ENCODE measurements around the gene GRID2.

The GRID2 gene

DNA sequence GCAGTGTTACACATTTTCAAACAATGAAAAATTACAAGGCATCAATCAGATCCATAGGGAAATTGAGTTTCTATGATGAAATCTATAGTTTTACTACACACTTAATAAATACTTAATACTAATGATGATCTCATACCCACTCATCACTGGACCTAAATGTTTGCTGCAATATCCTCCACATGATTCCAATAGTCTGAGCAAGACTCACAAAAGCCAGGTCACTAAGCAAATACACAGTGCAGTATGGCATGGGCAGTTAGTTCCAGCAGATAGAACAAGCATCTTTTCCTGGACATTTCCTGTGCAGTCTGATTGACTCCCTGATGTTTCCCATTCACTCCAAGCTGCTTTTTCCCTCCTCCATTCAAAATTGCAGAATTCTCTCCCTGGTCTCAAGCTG lies 1415.8 kb downstream of the GRID2 start:
- no peak for DNase-seq

DNA sequence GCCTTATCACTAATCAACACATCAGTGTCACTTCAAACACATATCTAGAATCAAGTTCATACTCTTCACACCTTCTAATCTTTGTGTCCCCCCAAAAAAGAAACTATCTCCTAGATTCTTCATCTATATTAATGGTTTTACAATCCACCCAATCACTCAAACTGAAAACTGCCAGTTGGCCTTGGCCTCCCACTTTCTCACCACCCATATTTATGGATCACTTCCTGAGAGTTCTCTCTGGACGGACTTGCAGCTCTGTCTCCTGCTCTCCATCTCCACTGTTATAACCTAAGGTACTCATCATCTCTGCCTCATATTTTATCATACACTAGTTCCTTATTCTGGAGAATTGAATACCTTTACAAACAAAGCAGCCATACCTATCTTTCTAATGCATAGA lies 1418.7 kb downstream of the GRID2 start:
- DNase-seq = no peak

DNA sequence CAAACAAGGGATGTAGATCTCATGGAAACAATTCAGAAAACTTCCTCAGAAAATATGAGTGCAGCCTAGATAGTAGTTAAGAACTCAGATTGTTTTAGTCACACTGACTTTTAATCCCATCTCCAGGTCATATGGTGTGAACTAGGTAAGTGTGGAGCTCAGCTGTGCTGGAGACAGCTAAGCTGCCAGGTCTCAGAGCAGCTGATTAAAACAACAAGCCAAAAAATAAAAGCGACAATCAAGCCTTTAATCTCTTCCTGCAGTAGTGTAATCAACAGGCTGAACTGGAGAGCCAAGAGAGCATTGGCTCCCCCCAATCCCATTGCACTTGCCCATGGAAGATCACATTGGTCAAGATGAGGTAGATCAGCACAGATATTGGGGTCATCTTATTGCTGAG lies 1426.5 kb downstream of the GRID2 start:
- DNase-seq = no peak

DNA sequence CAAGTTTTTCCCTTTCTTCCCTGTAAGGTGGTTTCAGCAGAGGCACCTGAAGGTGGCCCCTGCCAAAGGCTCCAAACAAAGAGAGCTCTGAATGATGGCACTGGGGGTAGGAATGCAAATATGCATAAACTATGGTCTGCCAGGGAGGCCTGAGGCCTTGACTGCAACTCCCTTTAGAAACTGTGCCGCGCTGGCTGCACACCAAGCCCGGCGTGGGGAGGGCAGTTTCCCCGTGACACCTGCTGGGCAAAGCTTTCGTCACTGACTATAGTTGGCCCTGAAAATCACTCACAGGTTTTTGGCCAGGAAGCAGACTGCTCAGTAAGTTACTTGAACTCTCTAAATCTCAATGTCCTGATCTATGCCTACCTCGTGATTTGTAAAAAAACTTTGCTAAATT lies 1427.0 kb downstream of the GRID2 start:
- no peak for DNase-seq

DNA sequence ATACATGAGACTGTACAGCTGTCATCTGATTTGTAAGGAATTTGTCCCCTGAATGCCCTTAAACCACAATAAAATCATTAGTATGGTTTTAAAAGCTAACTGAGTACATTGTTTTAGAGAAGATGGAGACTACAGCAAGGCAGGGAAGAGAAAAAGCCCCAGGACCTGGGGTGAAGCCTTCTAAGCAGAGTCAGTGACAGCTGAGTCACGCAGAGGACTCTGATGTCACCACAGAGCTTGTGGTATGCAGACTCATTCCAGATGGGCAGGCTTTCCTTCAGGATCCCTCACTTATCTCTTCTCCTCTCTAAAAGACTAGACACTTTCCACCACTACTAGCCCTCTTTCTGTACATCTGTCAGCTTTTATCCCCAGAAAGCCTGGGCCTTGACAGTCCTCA lies 1427.7 kb downstream of the GRID2 start:
- DNase-seq = no peak

DNA sequence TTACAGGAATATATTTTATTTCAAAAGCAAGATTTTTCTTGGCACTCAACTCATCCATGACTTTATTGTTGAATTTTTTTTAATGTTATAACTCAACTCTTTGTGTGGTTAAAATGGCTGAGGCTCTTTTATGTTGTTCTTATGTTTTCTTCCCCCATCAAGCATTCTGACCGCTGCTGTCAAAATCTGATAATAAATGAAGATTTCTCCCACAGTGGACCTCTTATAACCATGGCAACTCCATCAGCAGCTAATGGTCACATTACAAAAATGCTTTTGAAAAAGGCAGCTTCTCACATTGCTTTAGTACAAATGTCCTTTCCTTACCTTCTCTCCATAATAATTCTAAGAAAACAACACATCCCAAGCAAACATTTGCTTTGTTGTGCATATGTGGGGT lies 1428.7 kb downstream of the GRID2 start:
- DNase-seq = no peak

DNA sequence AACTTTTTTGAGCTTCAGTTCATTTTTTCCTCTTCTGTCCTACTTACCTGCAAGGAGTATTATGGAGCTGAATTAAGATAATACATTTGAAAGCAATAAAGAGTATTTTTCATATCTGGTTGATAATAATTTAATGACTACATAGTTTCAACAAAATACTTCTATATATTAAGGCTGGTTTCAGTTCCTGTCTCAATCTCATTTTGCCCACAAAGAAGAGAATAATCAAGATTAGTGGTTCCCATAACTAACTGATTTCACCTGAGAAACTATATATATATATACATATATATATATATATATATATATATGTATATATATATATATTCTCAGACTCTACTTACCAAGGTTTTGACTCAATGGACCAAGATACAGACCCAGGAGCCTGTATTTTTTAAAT lies 1437.1 kb downstream of the GRID2 start:
- DNase-seq = no peak

DNA sequence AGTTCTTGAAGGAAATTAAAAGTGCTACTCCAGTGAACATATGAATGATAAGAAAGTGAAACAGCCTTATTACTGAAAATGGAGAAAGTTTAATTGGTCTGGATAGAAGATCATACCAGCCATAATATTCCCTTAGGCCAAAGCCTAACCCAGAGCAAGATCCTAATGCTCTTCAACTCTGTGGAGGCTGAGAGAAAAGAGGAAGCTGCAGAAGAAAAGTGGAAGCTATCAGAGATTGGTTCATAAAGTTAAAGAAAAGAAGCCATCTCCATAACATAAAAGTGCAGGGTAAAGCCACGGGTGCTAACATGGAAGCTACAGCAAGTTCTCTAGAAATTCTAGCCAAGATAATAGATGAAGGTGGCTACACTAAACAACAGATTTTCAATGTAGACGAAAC lies 1439.3 kb downstream of the GRID2 start:
- DNase-seq = no peak

DNA sequence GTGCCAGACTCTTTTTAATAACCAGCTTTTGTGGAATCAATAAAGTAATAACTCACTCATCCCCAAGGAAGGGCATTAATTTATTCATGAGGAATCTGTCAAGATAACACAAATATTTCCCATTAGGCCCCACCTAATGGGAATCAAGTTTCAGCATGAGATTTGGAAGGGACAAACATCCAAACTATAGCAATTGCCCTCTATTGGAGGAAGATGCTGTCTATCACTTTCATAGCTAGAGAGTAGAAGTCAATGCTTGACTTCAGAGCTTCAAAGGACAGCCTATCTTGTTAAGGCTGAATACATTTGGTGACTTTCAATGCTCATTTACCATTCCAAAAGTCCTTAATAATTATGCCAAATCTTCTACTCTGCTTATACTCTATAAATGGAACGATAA lies 1439.9 kb downstream of the GRID2 start:
- no peak for DNase-seq

DNA sequence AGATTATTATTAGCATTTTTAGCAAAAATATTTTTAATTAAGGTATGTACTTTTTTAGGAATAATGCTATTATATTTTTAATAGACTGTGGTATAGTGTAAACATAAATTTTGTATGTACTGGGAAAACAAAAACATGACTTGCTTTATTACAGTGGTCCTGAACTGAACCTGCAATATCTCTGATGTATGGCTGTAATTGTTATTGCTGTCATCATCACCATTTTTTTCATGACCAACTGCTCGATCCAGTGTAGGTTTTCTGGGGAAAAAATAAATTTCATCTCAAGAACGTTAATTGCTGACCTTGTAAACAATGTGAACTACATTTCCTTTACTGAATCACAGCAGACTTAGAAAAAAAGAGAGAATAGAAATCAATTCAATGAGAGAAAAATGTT lies 1441.2 kb downstream of the GRID2 start:
- DNase-seq = no peak

DNA sequence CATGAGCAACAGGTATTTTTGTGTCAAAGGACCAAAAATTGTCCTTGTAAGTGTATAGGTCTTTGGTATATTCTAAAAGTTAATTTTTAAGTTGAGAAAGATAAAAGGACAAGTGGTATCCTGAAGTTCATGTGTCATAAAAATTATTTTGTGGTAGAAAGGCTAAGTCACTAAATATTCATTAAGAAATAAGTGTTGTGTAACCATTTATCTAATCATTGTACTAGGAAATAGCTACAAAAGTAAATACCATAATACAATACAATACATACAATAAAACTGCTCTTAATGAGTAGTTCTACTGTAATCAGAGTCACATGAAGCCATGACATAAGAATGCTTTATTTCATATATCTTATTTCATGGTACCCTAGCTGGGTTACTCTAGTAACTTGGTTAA lies 1442.3 kb downstream of the GRID2 start:
- no peak for DNase-seq

DNA sequence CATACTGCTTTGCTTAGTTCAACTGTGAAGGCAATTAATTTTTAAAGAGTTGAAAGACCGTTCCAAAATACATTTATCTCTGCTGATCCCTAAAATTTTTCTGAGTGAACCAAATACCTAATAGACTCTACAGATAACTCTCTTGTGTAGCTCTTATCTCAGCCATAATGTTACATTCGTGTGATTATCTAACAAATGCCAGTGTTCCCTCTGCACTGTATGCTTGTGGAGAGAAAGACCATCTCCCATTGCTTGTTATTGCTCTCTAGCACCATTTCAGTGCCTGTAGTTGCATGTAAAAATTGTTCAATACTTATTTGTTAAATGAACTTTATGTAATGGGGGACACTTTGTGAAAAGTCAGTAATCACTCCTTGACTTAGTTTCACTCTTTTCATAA lies 1443.5 kb downstream of the GRID2 start:
- DNase-seq = no peak

DNA sequence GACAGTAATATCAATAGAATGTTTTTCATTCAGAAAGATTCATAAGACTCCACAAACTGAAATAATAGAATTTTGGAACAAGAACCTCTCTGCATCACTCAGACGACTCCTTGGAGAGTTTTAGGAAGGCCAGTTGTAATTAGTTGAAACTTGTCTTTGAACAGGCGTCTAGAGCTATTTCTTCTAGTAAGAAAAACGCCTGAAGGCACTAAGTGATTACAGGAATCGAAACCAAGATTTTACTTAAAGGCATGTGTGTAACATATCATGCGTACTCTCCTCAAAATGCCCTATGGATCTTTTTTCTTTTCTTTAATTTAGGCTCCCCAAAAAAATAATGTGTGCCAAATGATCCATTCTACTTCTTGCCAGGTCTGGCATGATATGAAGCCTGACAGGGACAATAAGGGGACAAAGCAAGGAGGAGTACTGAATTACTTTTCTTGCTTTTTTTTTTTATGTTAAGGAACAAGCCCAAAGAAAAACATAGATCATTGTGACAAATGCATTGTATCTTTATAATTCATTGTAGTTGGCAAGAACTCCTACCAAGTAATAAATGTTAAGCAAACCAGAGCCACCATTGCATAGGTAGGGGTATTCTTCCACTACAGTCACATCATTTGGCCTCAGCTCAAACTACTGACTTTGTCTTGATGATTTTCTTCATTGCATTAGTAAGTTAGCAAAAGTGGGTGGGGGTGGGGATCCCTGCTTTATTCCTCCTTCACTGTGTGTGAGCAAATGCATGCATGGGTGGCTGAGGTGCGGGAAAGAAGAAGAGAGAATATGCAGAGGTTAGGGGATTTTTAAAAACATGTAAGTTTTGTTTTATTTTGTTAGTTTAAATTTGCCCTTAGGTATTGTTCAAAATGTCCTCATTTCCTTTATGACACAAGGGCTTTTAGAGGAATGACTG lies 1444.9 kb downstream of the GRID2 start:
- no peak for DNase-seq

DNA sequence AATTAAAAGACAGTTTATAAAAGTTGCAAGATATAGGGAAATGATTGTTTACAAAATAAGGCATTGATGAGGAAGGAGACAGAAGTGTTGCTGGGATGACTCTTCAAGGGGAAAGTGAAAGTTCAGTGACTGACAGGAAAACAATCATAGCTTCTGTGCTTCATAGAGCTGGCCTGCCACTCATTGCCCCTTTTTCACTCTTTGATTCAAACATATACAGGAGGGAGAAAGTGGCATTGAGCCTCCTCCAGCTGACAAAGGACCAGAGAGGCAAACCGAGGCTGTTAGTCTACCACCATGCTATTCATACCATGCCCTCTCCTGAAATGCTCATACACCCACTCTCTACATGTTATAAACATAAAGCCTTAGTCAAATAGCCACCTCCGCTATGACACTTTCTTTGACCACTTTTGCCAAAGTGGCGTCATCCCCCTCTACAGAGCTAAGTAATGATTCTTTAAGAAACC lies 1445.6 kb downstream of the GRID2 start:
- DNase-seq = no peak

DNA sequence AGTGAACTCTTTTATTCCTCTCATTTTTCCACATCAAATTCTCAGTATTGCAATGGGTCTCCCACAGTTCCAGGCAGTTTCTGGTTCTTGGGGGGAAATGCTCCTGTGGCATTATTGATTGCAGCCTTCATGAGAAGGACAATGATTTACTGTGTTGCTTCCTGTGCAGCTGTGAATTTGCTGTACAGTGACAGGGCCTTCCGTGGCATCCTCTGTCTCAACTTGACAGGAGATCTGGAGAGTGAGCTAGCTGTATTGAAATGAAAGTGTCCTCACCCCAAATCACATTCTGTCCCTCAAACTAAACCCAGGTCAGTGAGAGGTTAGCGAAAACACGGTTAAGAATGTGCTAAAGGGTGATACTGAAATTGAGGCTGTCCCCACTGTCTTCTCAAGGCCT lies 1447.6 kb downstream of the GRID2 start:
- no peak for DNase-seq

DNA sequence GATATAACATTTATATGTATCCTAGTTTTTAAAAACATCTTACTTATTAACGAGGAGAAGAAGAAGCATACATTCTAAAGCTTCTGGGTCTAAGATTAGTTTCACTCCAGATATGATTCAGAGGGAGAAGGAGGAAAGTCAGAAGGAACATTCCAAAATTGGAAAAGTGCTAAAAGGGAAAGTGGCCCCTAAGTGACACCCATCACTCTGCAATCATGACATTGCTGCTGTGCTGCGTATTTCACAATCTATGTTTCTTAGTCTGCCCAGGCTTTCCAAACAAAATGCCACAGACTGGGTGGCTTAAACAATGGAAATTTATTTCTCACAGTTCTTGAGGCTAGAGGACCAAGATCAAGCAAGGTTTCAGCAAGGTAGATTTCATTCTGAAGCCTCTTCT lies 1452.3 kb downstream of the GRID2 start:
- no peak for DNase-seq

DNA sequence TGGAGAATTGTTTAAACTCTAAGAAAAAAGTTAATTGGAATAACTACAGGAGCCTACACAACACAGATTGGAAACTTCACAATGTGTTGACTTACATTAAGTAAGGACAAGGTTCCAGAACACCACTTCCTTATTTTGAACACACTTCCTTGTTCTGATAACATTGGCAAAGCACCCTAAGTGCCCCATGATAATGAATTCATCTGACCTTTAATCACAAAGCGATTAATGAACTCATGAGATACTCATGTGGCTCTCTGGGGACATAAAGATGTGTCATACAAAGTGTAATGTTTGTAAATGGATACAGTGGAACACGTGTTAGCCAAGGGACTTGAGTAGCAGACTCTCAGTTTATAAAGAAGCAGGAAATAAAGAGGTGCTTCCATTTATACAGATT lies 1455.7 kb downstream of the GRID2 start:
- no peak for DNase-seq

DNA sequence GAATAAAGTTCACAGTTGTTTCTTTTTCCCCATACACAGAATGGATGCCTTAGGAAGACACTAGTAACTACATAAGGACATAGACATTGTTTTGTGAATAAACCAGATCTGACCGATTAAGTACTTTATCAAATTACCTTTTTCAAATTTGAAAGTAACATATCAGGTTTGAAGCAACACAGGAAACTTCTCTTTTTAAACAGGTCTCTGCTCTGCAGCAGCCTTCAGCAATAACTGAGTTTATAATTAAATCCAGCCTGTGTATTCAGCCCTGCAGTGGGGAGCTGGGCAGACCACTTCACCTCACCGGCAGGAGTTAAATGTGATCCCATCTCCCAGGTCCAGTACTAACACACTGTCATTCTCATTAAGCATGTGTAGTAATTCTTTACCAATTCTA lies 1456.5 kb downstream of the GRID2 start:
- no peak for DNase-seq

DNA sequence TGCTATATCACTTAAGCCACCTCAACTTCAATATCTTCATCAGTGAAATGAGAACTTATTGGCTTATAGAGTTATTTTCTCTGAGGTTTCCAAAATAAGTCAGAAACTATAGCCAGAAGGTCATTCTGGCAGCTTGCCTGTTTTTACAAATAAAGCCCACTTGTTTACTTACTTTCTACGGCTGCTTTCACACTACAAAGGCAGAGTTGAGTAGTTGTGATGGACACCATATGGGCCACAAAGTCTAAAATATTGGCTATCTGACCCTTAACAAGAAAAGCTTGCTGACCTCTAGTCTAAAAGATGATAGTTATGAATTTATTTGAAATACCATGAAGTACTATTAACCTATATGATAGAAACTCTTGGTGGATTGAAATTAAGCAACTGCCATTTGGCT lies 1457.5 kb downstream of the GRID2 start:
- no peak for DNase-seq

DNA sequence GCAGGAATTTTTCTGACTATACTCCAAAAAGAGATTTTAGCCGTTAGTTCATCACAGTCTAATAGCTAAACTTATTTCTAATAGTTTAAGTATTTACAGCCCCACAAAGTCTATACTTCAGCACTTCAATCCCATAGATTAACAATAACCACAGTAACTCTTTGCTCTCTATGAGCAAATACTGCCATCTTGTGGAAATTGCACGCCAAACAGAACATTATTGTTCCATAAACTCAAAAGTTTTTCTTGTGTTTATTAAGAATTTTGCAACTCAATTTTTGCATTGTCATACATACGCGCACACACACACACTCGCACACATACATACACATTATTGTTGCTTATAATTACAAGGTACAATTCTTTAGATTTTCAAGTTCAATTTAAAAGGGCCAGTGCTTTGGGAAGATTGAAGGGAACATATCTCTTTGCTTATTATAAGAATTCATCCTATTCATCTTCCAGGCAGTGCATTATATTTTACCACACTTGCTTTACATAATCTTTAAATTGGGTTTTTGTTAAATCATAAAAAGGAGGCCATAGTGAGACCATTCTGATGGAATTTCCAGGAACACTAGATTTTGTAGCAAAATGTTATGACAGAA lies 1461.0 kb downstream of the GRID2 start:
- peak; percentile 4 for DNase-seq

DNA sequence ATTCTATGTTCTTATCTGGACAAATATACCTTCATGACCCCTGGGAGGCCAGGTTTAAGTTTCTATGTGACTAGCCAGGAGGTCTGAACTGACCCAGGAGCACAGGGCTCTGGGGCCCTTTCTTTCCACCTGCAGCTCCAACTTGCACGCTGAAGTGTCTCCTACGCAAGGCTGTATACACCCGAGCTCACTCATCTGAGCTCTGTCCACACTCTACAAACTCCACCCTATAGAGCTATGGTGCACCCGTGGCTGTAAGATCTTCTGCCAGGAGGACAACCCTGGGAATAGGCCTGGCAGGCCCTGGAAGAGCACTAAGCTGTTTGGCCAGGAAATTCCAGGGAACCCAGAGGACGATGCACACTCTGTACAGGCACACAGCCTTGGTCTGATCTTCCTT lies 1464.2 kb downstream of the GRID2 start:
- DNase-seq = no peak

DNA sequence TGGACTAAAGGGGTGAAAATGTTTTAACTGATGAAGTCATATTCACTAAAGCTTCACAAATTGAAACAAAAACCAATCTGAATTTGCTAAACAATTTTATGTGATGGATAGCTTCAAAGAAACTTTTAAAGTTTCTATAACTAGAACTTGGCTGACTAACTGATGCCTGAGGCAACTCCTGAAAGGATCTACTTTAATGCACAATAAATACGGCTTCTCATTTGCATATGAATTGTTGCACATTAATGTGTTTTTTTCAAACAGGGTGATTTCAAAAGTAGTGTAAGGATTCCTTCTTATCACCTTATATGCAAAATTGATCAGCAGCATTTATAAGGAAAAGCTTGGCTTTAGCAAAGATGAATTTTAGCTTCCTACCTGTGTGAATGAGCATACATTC lies 1466.4 kb downstream of the GRID2 start:
- DNase-seq = no peak

DNA sequence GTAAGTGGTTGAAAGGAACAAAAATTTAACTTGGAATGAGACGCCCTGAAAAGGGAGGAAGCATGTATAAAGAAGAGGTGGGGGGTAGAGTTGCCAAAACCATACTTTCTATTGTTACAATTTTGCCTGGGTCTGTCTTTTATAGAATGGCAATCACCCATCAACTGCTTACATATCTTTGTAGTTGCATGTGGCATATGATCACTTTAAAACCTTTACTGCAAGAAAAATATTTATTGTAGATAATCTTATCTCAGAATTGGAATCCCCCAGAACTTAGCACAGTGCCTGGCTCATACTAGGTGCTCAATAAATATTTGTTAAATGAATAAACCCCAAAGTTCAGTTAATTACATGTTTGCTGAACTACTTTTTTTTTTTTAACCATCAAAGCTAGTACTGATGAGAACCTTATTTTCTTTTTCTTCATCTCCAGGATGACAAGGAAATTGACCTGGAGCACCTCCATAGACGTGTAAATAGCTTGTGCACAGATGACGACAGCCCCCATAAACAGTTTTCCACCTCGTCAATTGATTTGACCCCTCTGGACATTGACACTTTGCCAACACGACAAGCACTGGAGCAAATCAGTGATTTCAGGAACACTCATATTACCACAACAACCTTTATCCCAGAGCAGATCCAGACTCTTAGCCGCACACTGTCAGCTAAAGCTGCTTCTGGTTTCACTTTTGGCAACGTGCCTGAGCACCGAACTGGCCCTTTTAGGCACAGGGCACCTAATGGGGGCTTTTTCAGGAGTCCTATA lies 1468.1 kb downstream of the GRID2 start:
- no peak for DNase-seq

DNA sequence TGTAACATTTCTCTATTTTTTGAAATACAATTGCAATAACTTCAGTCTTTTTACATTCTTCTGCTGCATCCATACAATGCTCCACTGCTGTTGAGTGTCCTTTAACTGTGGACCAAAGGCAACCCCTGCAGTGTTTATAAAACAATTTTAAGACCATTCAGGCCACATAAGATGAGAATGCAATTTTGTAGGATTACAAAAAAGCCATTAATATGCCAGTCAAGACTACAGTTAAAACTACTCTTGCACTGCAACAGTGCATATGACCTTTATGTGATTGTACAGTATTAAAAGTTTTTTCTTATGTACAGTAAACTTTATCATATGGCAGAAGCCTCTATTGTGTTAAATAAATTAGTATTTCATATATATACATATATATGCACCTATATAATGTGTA lies 1469.1 kb downstream of the GRID2 start:
- no peak for DNase-seq
